Panc1 (cell line): ENCODE measurements around the gene MUS81.
A peak's percentile ranks its signal among the peaks of the same experiment; 100 is the strongest.

ENCODE experiments used
- POLR2AphosphoS5 ChIP-seq: IDR thresholded peaks from 2 replicates; pipeline ENCODE4 v1.6.1; 2012; ENCODE audit warnings: mild to moderate bottlenecking, low read depth, low read length, moderate library complexity
- TF ChIP-seq, protein P1 (sequence below): fragments of 450-650 bp; IDR thresholded peaks from 2 replicates; pipeline ENCODE4 v1.5.1; 2017; ENCODE audit warnings: mild to moderate bottlenecking
- TF ChIP-seq, protein P2 (sequence below), 2 experiments: IDR thresholded peaks; 2 replicates each; pipeline ENCODE4 v1.6.1; 2011 to 2012; ENCODE audit warnings: low read depth in 2 of 2, control low read depth in 1 of 2, low read length in 1 of 2, mild to moderate bottlenecking in 1 of 2, moderate library complexity in 1 of 2; ENCODE audit not compliant: insufficient read depth in 1 of 2

DNA sequence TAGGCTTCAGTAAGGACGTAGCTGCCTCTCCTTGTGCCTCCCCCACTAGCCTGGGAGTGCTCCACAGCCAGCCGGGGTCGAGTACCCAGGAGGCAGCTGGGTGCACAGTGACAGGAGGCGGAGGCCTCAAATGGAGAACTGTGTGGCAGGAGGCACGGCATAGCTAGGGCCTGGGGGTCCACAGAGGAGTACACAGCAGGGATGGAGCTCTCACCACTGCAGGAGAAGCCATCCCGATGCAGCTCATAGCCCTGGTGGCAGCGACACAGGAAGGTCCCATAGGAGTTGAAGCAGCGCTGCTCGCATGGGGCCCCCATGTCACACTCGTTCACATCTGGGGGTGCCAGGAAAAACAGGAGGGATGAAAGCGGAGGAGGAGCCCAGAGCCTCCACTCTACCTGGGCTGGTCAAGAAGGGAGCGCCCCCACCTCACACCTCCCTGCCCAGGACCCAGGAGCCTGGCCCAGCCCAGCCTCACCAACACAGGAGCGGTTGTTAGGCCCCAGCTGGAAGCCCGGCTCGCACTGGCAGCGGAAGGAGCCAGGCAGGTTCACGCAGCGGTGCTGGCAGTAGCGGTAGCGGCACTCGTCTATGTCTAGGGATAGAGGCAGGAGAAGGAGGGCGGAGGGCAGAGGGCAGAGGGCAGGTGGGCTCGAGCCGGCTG, 9.5 kb downstream of the MUS81 start:
- TF ChIP-seq, protein P1, sequence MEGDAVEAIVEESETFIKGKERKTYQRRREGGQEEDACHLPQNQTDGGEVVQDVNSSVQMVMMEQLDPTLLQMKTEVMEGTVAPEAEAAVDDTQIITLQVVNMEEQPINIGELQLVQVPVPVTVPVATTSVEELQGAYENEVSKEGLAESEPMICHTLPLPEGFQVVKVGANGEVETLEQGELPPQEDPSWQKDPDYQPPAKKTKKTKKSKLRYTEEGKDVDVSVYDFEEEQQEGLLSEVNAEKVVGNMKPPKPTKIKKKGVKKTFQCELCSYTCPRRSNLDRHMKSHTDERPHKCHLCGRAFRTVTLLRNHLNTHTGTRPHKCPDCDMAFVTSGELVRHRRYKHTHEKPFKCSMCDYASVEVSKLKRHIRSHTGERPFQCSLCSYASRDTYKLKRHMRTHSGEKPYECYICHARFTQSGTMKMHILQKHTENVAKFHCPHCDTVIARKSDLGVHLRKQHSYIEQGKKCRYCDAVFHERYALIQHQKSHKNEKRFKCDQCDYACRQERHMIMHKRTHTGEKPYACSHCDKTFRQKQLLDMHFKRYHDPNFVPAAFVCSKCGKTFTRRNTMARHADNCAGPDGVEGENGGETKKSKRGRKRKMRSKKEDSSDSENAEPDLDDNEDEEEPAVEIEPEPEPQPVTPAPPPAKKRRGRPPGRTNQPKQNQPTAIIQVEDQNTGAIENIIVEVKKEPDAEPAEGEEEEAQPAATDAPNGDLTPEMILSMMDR = no peak
- TF ChIP-seq POLR2AphosphoS5 = peak; percentile 32
- TF ChIP-seq, protein P2, sequence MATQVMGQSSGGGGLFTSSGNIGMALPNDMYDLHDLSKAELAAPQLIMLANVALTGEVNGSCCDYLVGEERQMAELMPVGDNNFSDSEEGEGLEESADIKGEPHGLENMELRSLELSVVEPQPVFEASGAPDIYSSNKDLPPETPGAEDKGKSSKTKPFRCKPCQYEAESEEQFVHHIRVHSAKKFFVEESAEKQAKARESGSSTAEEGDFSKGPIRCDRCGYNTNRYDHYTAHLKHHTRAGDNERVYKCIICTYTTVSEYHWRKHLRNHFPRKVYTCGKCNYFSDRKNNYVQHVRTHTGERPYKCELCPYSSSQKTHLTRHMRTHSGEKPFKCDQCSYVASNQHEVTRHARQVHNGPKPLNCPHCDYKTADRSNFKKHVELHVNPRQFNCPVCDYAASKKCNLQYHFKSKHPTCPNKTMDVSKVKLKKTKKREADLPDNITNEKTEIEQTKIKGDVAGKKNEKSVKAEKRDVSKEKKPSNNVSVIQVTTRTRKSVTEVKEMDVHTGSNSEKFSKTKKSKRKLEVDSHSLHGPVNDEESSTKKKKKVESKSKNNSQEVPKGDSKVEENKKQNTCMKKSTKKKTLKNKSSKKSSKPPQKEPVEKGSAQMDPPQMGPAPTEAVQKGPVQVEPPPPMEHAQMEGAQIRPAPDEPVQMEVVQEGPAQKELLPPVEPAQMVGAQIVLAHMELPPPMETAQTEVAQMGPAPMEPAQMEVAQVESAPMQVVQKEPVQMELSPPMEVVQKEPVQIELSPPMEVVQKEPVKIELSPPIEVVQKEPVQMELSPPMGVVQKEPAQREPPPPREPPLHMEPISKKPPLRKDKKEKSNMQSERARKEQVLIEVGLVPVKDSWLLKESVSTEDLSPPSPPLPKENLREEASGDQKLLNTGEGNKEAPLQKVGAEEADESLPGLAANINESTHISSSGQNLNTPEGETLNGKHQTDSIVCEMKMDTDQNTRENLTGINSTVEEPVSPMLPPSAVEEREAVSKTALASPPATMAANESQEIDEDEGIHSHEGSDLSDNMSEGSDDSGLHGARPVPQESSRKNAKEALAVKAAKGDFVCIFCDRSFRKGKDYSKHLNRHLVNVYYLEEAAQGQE (IDR thresholded peaks at IDR 0.05; ENCODE audit: insufficient read depth in 1 of 2, low read depth in 2 of 2, low read length in 1 of 2) = no peak
